Activated CD8-positive, alpha-beta memory T cell treated with anti-CD3 and anti-CD28 coated beads, Interleukin-2, amount 50 U/mL, for 1 hour (primary cell): ENCODE data around the gene UBAC2.
A peak's percentile ranks its signal among the peaks of the same experiment; 100 is the strongest.

Experiments
- DNase-seq: peaks from one replicate; pipeline ENCODE4 v3.0.0-alpha.2; 2020; ENCODE audit errors: extremely low read depth

UBAC2 gene, protein sequence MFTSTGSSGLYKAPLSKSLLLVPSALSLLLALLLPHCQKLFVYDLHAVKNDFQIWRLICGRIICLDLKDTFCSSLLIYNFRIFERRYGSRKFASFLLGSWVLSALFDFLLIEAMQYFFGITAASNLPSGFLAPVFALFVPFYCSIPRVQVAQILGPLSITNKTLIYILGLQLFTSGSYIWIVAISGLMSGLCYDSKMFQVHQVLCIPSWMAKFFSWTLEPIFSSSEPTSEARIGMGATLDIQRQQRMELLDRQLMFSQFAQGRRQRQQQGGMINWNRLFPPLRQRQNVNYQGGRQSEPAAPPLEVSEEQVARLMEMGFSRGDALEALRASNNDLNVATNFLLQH

DNA sequence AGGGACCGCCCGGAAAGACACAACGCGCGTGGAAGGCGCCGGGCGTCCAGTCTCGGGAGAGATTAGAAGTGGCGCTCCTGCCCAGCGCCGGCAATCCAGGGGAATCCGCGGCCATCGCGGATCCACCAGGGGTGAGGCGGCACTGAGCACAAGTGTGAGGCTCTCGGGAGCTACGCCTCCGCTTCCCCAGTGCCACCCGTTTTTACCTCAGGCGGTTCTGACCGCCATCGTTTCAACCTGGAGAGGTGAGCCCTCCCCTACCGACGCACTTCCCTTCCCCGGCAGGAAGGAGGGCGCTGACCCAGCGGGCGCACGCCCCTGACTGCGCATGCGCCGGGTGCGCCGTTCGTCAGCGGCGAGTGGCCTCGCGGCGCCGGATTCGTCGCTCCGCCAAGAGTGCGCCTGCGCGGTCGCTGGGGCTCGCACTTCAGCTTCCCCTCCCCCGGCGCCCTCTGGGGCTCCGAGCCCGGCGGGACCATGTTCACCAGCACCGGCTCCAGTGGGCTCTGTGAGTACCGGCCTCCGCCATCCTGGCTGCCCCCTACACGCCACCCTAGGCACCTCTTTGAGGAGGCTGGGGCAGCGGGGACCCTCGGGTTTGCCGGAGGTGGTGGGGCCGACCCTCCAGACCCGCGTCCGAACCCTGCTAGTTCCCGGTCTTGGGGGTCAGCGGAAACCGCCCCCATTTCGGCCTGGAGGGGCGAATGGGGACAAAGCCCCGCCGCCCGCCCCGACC, at the start of gene UBAC2:
TSS of gene UBAC2 (plus strand) at position 423 of the 736 bp plus-strand sequence. CDS start at position 478, 55 bp downstream.
- peak; percentile 84 for DNase-seq

DNA sequence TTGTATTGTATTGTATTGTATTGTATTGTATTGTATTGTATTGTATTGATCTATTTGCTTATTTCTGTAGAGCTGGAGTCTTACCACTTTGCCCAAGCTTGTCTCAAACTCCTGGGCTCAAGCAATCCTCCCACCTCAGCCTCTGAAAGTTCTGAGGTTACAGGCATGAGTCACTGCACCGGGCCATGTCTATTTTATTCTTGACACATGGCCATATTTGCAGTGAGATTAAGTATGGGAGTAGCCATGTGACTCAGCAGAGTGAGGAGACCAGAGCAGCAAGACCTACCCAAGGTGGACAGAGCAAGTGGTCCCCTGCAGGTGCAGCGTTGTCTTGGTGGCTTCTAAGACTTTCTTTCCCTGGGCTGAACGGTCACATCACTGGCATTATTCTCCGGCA, 49.1 kb upstream of the UBAC2 start:
- no peak for DNase-seq

DNA sequence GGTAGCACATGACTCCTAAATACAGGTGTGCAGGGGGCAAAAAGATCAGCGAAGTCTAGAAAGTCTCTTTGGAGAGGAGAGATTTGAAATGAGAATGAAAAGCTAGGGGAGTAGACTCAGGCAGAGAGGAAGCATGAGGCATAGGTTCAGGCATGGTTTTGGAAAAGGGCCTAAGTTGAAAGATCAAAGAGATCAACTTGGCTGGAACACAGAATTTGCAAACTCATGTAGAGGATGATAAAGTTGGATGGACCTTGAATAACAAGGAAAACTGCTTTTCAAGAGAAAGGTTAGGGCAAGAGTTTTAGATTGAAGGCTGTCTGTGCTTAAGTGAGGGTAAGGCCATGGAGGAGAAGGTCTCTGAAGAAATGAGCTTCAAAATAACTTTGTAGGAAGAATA, 47.4 kb upstream of the UBAC2 start:
- no peak for DNase-seq

DNA sequence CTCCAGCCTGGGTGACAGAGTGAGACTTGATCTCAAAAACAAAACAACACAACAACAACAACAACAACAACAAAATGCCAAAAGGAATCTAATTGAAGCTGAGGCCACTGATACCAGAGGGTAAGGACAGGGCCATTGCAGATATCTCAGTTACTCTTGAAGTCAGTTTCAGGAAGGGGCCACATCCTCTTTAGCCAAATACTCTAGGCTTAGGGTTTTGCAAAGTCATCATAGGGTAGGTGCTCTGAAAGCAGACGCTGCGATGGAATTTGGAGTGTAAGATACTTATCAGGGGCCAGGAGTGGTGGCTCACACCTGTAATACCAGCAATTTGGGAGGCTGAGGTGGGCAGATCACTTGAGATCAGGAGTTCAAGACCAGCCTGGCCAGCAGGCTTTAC, 46.6 kb upstream of the UBAC2 start:
- no peak for DNase-seq

DNA sequence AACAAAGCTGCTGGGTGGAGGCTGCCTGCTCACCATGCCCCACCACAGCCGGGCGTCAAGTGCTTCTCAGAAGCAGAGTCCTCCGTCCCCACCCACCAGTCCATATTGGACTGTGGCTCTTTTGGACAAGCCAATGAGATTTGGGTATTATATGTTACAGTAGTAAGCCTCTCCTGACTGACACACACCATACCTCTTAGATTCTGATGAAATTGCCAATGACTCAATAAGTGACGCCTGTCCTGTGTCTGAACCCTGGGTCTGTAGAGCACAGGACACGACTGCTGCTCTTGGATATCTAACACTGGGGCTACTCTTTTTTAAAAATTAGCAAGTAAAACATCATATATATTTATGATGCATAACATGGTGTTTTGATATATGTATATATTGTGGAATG, 44.8 kb upstream of the UBAC2 start:
- DNase-seq: no peak

DNA sequence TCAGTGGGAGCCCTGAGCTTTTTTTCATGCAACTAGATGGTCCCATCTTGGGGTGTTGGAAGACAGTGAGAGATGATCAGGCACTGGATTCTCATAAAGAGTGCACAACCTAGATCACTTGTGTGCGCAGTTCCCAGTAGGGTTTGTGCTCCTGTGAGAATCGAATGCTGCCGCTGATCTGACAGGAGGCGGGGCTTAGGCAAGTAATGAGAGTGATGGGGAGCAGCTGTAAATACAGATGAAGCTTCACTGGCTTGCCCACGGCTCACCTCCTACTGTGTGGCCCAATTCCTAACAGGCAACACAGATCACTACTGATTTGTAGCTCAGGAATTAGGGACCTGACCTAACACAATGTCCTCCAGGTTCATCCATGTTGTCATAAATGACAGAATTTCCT, 43.6 kb upstream of the UBAC2 start:
- DNase-seq: no peak

DNA sequence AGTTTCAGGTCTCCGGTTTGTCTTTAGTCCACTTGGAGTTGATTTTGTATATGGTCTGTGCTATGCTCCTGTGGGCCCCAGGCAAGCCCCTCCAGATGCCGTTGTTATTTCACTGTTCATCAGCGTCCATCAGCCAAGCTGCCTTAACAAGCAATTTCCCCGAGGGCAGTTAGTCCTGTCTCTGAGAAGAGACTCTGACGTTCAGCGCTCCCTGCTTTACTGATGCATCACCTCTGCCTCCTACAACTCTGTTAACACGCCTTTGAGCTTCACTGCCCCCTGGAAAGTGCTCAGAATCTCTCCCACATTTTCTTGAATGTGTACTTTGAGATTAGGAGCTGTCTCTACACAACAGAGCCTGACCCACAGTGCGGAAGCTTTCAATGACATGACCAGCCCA, 41.8 kb upstream of the UBAC2 start:
- DNase-seq: no peak

DNA sequence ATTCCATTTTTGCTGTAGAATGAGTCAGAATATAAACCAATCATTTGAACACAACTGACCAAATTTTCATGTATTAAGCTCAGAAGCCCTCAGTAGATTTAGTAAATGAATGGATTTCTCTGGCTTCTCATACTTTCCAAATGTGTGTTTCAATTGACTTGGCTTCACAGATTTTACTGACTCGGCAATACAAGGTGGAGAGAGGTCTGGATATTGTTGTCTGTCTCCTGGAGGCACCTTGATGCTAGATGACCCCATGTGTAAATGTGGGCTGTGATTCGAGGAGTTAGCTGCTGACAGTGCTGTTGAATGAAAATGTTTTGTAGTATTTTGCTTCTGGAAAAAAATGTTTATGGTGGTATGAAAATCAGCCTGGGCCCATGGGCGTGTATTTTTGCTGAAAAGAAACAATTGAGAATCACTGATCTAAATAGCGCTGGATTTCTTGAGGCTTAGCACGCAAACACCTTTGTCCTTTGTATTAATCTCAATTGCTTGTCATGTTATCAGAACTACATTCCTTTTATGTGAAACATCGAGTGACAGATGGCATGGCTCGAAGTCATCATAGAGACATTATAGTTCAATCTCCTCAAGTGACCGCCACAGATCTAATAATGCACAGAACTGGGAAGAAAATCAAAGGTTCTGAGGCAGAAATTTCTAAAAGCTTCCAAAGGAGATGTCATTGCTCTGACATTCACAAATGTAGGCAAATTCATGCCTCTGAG, 41.2 kb upstream of the UBAC2 start:
- no peak for DNase-seq

DNA sequence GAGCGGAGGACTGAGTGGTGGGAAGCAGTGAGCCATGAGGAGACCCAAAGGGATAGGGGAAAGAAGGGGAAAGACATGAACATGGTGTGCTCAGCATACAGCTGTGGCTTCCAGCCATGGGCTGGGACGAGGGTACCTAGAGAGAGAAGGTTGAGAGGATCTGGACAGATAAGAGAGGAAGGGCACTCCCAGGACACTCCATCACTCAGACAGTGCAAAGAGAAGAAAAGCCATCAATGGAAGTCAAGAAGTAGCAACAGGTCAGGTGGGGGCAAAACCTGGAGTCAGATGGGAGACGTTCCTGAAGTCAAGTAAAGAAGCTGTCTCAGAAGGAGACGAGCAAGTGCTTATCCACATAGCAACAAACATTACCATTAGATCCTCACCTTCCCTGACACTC, 40.2 kb upstream of the UBAC2 start:
- DNase-seq: no peak

DNA sequence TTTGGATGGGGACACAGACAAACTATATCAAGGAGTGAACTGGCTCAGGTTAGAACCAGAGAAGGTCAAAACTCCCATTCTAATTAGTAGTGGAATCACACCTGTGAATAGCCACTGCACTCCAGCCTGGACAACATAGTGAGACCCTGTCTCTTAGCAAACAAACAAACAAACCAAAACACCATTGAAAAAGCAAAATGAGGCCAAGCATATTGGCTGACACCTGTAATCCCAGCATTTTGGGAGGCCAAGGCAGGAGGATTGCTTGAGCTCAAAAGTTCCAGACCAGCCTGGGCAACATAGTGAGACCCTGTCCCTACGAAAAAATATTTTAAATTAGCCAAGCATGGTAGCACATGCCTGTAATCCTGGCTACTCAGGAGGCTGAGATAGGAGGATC, 39.1 kb upstream of the UBAC2 start:
- no peak for DNase-seq

DNA sequence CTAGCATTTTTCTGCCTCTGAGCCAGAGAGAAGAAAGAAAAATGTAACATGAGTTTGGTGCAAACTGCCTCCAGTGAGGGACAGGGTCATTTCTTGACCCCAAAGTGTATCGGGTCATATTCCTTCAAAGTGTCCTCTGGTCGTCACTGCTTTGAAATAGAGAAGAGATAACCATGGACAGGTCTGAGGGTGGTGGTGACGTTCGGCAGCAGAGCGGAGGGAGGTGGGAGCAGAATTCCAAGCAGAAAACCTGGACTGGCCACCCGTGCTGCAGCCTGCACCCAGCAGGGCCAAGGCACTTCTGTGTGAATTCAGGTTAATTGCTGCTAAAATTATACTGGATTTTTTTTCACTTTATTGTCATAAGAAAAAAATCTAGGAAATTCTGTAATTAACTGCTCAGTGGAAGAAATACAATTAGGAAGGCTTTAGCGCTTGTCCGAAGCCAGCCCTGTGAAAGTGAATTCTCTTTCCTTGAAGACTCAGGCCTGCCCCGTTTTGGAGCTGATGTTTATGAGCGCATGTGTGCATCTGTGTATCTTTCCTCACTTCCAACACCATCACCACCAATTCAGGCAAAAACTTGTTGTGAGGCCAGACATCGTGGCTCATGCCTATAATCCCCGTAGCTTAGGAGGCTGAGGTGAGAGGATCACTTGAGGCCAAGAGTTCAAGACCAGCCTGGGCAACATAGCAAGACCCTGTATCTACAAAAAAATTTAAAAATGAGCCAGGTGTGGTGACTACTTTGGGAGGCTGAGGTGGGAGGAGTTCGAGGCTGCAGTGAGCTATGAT, 37.9 kb upstream of the UBAC2 start:
- no peak for DNase-seq

DNA sequence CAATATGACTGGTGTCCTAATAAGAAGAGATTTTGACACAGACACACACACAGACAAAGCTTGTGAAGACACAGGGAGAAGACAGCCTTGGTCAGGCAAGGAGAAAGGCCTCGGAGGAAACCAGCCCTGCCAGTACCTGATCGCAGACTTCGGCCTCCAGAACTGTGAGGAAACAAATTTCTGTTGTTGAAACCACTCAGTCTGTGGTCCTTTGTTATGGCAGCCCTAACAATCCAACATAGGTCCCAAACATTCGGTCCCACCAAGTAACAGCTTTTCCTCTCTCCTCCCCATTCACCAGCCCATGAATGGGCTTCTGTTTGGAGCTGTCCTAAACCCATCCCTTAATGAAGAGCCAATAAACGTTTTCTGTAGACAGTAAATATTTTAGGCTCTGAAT, 36.4 kb upstream of the UBAC2 start:
- DNase-seq: no peak

DNA sequence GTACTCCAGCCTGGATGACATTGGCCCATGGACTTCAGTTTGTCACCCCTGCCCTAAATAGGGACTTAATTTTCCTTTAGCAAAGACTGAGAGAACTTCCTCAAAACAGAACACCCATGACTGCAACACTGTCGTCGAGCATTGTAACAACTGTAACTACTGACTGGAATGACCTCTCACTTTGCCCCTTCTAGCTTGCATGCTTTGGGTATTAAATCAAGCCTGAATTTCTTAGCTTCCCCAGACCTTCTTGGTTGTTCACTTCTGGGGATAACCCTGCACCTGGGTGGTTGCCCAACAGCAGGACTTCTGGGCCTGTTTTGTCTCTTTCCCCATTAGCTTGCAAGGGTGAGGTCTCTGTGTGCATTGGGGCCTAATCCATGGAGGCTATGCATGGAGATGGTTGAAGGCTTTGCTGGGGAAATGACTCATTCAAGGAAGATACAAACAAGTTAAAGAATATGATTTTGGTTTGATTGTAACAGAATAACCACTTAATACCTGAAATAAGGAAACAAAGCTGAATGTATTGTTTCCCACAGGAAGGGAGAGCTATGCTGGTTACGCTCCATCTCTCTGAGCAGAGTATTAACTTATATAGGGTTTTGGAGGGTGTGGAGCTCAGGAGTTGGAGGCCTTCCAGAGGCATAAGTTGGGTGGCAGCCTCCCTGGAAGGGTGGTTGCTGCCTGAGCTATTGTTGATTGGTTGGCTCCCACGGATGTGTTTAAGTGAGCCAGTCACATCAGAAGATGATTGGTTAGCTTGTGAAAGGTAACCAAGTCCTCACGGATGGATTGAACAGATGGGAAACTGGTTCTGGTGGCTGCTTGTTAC, 34.7 kb upstream of the UBAC2 start:
- no peak for DNase-seq

DNA sequence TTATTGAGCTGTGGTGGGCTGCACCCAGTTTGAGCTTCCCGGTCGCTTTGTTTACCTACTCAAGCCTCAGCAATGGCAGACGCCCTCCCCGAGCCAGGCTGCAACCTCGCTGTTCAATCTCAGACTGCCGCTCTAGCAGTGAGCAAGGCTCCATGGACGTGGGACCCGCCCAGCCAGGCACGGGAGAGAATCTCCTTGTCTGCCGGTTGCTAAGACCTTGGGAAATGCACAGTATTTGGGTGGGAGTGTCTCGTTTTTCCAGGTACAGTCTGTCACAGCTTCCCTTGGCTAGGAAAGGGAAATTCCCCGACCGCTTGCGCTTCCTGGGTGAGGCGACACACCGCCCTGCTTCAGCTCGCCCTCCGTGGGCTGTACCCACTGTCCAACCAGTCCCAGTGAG, 27.7 kb upstream of the UBAC2 start:
- DNase-seq: no peak

DNA sequence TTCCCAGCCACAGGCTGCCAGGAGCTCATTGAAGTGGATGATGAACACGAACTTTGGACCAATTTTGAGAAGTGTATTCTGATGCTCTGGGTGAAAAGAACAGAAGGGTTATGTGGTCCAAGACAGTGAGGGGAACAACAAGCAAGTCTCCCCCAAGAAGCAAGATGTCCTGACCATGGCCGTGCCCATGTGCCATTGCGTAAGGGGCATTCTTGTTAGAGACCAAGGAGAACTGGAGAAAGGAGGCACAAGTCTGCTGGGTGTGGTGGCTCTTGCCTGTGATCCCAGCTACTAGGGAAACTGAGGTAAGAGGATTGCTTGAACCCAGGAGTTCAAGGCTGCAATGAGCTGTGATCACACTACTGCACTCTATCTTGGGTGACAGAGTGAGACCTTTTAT, 27.0 kb upstream of the UBAC2 start:
- DNase-seq: no peak

DNA sequence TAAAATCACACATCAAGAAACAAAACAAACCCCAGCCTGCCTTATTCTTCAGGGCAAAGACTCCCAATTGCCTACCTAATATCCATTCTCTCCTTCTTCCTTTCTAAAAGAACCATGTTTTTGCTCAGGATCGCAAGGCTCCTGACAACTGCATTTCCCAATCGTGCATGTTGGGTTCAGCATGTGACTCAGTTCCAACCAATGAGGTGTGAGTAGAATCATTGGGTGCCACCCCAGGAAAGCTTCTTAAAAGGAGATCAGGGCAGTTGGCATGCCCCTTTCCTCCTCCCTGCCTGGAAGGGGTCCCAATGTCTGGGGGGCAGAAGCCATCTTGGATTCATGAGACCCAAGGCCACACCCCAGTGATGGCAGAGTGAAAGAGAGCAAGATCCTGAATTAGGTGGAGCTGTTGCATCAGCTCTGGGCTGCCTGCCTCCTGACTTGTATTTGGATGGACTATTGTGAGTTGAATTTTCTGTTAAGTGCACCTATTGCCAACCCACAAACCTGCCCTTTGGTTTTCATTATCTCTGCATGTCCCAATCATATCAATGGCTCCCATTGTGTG, 26.0 kb upstream of the UBAC2 start:
- no peak for DNase-seq

DNA sequence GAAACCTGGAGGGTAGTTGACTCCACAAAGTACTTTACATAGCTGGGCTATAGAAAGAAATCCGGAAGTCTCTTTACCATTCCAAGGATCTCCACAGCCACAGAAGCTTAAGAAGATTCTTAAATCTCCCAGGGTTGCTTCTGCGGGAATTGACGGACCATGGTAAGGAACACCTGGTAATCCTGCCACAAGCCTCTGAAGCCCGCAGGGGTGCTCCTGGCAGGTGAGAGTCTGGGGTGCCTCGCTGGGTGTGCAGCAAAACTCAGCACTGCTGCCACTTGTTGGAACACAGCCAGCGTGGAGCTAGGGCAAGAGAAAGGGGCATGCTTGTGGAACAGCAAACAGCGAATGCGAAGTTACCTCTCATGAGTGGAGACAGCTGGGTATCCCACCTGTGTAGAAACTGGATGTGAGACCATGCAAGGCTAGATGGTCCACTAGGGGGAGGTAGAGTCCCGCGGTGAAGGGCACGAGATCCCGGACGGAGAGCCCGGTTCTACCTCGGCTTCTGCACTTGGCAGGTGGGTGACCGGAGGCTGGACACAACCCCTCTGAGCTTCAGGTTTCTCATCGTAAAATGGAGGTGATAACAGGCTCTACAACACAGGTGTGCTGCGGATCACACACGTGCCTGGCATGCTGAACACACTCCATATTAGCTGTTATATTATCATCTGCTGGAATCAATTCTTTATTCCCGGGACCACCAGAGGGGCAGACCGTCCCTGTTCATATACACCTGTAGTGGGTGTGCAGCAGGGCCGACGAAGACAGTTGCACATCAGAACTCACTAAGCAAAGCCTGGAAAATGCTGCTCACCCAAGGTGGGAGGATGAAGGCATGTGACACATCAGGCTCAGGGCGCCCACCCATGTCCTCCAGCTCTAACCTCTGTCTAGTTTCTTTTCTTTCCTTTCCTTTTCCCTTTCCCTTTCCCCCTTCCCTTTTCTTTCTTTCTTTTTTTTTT, 24.1 kb upstream of the UBAC2 start:
- DNase-seq: peak; percentile 27

DNA sequence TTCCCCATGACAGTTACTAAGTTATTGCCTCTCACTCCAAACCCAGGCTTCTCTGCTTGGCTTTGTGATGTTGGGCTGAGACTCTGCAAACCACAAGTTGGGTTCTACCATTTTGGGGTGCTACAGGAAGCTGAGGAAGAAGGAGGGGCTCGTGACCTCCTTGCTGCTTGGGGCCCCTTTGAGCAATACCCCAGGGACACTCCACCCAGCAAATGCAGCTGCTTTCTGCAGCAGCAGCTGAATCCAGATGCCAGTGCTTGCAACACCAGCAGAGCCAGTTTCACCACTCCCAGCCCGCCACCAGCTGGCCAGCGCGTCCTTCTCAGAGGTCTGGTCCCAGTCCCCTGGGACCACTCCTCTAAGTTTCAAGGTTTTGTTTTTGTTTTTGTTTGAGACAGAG, 22.0 kb upstream of the UBAC2 start:
- DNase-seq: no peak

DNA sequence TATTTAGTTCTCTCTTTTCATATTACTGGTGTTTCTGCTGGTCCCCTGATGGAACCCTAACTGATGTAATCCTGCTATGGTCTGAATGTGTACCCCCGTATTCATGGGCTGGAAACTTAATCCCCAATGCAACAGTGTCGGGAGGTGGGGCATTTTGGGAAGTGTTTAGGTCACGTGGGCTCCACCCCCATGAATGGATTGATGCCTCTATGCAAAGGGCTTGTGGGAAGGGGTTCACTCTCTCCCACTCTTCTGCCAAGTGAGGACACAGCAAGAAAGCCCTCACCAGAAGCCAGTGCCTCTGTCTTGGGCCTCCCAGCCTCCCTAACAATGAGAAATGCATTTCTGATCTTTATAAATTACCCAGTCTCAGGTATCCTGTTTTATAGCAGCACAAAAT, 21.2 kb upstream of the UBAC2 start:
- DNase-seq: no peak

DNA sequence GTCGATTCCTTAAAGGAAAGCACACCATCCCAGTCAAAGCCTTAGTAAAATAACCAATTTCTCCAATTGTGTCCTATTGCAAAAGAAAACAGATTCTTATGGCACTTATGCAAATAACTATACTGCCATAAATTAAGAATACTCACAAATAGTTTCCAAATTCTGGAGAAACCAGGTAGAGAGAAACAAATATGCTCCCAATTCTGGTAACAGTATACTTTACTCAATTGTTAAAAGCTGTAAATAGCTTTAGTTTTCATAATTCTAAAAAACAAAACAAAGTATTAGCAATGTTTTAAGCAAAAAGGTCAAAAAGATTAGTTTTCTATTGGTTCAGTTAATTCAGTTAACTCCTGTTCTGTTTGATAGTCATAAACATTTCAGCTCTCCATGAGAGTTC, 18.2 kb upstream of the UBAC2 start:
- no peak for DNase-seq
